Hematopoietic multipotent progenitor cell treated with erythropoietin and hydrocortisone succinate and interleukin-3 and kit ligand, for 8 days (in vitro differentiated cells): ENCODE results near the gene ICA1.

Experiments
- DNase-seq: peaks from one replicate; pipeline ENCODE4 v3.0.0-alpha.2; 2015

Gene ICA1

GRCh38 chr7:8155836-8156235, 106.1 kb downstream of the ICA1 start:
- DNase-seq: no peak

GRCh38 chr7:8154272-8154671, 107.7 kb downstream of the ICA1 start:
- DNase-seq: no peak

- no peak for DNase-seq
These were observed 109.3 kb downstream of the ICA1 start for GRCh38 chr7:8152489-8153192.

- no peak for DNase-seq
These were observed 110.7 kb downstream of the ICA1 start for GRCh38 chr7:8151161-8151725.

- DNase-seq: peak; percentile 16
These were observed 112.7 kb downstream of the ICA1 start for GRCh38 chr7:8149222-8149621.

GRCh38 chr7:8147760-8148463, 114.1 kb downstream of the ICA1 start:
- DNase-seq: peak; percentile 32

- no peak for DNase-seq
These were observed 115.1 kb downstream of the ICA1 start for GRCh38 chr7:8146788-8147413.

- DNase-seq: no peak
These were observed 115.7 kb downstream of the ICA1 start for GRCh38 chr7:8146106-8146787.

- no peak for DNase-seq
These were observed 117.1 kb downstream of the ICA1 start for GRCh38 chr7:8144856-8145255.

- no peak for DNase-seq
These were observed 118.7 kb downstream of the ICA1 start for GRCh38 chr7:8143151-8143874.

- DNase-seq: no peak
These were observed 119.5 kb downstream of the ICA1 start for GRCh38 chr7:8142477-8142876.

GRCh38 chr7:8141070-8141469, 120.9 kb downstream of the ICA1 start:
- no peak for DNase-seq

GRCh38 chr7:8136051-8136730, 125.8 kb downstream of the ICA1 start:
- no peak for DNase-seq

GRCh38 chr7:8135417-8135816, 126.5 kb downstream of the ICA1 start:
- no peak for DNase-seq

- DNase-seq: no peak
These were observed 127.8 kb downstream of the ICA1 start for GRCh38 chr7:8134089-8134733.

GRCh38 chr7:8133188-8133848, 128.6 kb downstream of the ICA1 start:
- DNase-seq: no peak

GRCh38 chr7:8131694-8132605, 130.0 kb downstream of the ICA1 start:
- DNase-seq: peak; percentile 93

- DNase-seq: no peak
These were observed 131.3 kb downstream of the ICA1 start for GRCh38 chr7:8130663-8131062.

GRCh38 chr7:8129318-8129659, 132.7 kb downstream of the ICA1 start:
- no peak for DNase-seq
